Bronchial epithelial cell (primary cell): ENCODE measurements around the gene ADGRF4. TPM values are rescaled to one million over a fixed set of nuclear protein-coding genes. Genes with fewer than 3 reads are reported as not detected.

Experiments
- DNase-seq: peaks from one replicate; pipeline ENCODE4 v3.0.0-alpha.2; 2010; ENCODE audit warnings: low read depth
- FAIRE-seq: peaks from 2 replicates; lab custom pipeline; 2011; peaks lifted over from hg19 to GRCh38; lab: Jason Lieb, UNC
- H3K27me3 ChIP-seq: 2 replicates; pipeline ENCODE4 v1.5.1; 2011; ENCODE audit warnings: low read length; ENCODE audit not compliant: control insufficient read depth, insufficient read depth
- H3K36me3 ChIP-seq: 2 replicates; pipeline ENCODE4 v1.5.1; 2011; ENCODE audit warnings: low read length; ENCODE audit not compliant: control insufficient read depth, insufficient read depth
- H3K4me3 ChIP-seq: 2 replicates; pipeline ENCODE4 v1.5.1; 2011; ENCODE audit warnings: mild to moderate bottlenecking, low read depth, low read length, control low read depth
- total RNA-seq: library from RNA; depleted of rRNA; stranded (reverse); fragments of >200 nt; gene quantifications from 2 replicates; pipeline ENCODE4 v1.2.1, GENCODE V29; 2014
- TF ChIP-seq, protein P1 (sequence below): IDR thresholded peaks from 2 replicates; pipeline ENCODE4 v1.5.1; 2011; ENCODE audit warnings: mild to moderate bottlenecking, moderate library complexity, low read length, control low read depth, inconsistent platforms; ENCODE audit not compliant: insufficient read depth, severe bottlenecking

The ADGRF4 gene
- total RNA-seq, 1 donor from 2014 or later, result 17.9 TPM

- Histone ChIP-seq H3K36me3 (peaks cover 5% of the 10 kb centered on the region), H3K27me3 (no peaks in the 10 kb centered on the region), H3K4me3 (peak overlapping the region; percentile 12)
- no peak for FAIRE-seq
- TF ChIP-seq, protein P1, sequence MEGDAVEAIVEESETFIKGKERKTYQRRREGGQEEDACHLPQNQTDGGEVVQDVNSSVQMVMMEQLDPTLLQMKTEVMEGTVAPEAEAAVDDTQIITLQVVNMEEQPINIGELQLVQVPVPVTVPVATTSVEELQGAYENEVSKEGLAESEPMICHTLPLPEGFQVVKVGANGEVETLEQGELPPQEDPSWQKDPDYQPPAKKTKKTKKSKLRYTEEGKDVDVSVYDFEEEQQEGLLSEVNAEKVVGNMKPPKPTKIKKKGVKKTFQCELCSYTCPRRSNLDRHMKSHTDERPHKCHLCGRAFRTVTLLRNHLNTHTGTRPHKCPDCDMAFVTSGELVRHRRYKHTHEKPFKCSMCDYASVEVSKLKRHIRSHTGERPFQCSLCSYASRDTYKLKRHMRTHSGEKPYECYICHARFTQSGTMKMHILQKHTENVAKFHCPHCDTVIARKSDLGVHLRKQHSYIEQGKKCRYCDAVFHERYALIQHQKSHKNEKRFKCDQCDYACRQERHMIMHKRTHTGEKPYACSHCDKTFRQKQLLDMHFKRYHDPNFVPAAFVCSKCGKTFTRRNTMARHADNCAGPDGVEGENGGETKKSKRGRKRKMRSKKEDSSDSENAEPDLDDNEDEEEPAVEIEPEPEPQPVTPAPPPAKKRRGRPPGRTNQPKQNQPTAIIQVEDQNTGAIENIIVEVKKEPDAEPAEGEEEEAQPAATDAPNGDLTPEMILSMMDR, result no peak
- peak; percentile 92 for DNase-seq
These were observed 3.0 kb downstream of the ADGRF4 start for GRCh38 chr6:47701363-47701762.

DNA sequence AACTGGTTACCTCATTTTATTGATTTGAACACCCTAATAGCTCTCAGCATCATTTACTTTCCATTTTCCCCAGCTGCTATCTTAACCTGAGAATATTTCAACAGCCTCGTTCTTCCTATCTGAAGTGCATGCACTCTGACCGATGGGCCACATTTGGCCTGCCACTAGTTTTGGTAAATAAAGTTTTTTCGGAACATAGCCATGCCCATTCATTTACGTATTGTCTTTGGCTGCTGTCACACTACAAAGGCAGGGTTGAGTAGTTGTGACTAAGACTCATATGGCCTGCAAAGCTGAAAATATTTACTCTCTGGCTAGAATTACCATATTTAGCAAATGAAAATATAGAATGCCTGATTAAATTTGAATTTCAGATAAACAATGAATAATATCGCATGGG is 10.8 kb downstream of the ADGRF4 start:
- peaks cover 14% of the 10 kb centered on the region for H3K36me3 ChIP-seq
- H3K4me3 ChIP-seq, result no peak overlapping the region

DNA sequence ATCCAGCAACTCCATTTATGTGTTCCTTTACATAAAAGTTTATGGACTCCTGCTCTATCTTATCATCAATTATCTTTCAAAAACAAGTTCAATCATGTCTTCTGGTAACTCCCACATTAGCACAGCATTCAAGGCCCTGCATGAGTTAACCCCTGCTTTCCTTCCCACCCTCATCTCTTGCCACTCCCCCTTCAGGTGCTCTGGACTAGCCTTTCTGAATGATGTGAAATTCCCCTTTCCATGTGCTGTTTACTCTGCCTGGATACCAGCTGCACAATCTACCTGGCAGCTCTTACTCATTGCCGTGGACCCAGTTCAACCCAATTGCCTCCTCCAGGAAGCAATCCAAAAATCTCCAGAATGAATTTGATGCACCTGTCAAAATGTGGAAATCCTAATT is 11.9 kb downstream of the ADGRF4 start:
- peaks cover 17% of the 10 kb centered on the region for H3K36me3 ChIP-seq
- DNase-seq (peak; percentile 31), FAIRE-seq (no peak)
- TF ChIP-seq, protein P1, result no peak
- H3K4me3 ChIP-seq, result no peak overlapping the region
- H3K27me3 ChIP-seq, result no peaks in the 10 kb centered on the region

More for the DNA sequence above, 10.8 kb downstream of the ADGRF4 start:
- FAIRE-seq, result no peak
- no peaks in the 10 kb centered on the region for H3K27me3 ChIP-seq
- DNase-seq, result no peak
- TF ChIP-seq, protein P1, result no peak

DNA sequence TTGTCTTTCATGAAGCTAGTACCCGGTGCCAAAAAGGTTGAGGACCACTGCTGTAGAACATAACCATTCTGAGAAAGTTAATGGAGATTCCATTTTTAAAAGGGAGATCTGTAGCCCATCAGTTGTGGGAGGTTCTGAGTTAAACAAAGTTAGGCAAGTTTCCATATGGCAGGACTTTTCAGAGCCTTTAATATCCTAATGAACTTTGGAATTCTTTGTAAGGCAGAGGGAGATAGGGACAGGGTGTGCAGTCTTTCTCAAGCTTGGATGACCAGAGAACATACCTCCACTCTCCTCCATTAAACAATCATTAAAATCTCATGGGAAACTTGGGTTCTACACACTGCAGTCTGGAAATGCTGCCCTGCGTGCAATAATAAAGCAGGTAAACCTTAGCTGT is 14.8 kb downstream of the ADGRF4 start:
- no peaks in the 10 kb centered on the region for H3K27me3 ChIP-seq
- H3K36me3 ChIP-seq, result peaks cover 14% of the 10 kb centered on the region
- DNase-seq (no peak), FAIRE-seq (no peak)
- TF ChIP-seq, protein P1, result no peak
- no peak overlapping the region for H3K4me3 ChIP-seq

GRCh38 chr6:47714802-47715201 is 16.4 kb downstream of the ADGRF4 start:
- H3K4me3 ChIP-seq, result no peak overlapping the region
- H3K36me3 ChIP-seq, result peaks cover 15% of the 10 kb centered on the region
- DNase-seq (no peak), FAIRE-seq (no peak)
- no peaks in the 10 kb centered on the region for H3K27me3 ChIP-seq
- TF ChIP-seq, protein P1, result no peak

DNA sequence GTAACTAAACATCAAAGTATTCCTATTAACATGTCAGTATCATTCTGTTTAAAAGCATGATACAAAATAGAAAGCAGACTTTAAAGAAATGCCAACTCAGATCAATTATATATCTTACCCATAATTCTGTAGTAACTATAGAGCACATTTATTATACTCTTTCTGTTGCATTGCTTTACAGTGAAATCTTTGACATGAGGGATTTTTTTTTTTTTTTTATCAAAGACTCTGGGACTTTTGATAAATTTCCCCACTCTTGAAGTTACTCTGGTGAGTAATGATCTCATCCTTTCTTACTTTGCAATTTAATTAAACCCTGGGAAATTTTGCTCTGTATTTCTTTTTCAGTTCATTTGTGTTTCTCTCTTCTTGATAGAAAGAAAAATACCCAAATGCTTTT is 17.4 kb downstream of the ADGRF4 start:
- H3K27me3 ChIP-seq, result no peaks in the 10 kb centered on the region
- TF ChIP-seq, protein P1, result no peak
- no peak for FAIRE-seq
- peaks cover 14% of the 10 kb centered on the region for H3K36me3 ChIP-seq
- no peak for DNase-seq
- no peak overlapping the region for H3K4me3 ChIP-seq
